ENCODE data around the gene CCNF.

The CCNF gene

DNA sequence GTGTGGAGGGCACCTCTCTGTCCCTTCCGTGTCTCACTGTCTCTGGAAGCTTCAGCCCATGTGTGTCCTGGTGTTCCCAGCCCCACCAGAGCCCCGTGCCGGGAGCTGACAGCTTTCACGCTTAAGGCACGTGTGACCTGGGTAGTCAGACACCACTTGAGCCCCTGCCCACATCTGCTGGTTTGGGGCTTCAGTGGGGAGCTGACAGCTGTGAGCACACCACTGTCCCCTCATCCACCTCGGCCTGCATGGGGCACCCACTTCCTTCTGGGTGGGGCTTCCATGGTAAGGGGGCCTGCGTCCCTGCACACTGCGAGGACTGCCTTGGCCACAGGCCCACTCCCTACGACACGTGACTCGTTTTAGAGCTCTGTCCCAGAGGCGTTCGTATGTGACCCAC is 28.0 kb downstream of the CCNF start:
- DNase-seq (ENCODE audit: low spot score) = no peak

DNA sequence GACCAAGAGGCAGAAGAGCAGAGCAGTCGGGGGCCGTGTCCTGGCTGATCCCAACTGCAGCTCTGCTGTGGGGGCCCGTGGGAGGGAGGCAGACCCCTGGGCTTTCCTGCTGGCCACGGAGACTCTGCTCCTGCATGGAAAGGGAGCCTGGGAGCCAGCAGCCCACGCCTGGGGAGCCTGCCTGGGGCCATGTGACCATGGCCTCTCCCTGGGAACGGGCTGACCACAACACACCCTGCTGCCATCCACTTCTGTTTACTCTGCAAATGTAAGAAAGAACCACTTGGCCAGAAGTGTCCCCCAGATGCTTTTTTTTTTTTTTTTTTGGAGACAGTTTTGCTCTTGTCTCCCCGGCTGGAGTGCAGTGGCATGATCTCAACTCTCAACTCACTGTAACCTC is 28.7 kb downstream of the CCNF start:
- DNase-seq (ENCODE audit: low spot score) = no peak

DNA sequence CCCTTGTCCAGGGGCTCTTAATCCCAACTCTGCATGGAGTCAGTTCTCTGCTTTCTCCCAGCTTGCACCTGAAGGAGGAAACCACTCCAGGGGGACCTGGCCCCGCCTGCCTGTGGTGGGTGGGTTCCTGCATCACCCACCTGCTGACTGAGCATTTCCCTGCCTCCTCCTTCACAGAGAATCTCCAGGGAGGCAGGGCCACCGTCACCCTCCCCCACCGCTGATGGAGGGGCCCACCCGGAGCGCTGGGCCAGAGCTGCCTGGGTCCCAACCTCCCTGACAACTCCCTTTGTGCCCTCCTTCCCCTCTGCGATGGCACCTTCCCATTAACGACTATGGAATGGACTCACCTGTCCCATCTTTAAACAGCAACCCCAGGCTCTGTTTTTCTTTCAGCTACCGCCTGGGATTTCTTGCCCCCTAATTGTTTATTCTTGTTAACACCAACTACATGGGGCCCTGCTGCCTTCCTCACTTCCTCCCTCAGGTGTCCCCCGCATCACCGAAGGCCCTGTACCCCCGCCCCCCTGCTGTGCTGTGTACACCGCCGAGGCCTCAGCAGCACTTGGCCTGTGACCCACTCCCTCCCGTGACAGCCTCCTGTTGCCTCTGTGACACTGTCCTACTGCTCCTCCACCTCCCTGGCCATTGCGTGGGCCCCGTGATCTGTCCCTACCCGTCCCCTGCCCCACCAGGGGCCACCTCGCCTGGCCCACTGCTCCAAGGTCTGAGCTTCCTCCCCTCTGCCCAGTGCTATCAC is 29.8 kb downstream of the CCNF start:
- DNase-seq (ENCODE audit: low spot score) = no peak

DNA sequence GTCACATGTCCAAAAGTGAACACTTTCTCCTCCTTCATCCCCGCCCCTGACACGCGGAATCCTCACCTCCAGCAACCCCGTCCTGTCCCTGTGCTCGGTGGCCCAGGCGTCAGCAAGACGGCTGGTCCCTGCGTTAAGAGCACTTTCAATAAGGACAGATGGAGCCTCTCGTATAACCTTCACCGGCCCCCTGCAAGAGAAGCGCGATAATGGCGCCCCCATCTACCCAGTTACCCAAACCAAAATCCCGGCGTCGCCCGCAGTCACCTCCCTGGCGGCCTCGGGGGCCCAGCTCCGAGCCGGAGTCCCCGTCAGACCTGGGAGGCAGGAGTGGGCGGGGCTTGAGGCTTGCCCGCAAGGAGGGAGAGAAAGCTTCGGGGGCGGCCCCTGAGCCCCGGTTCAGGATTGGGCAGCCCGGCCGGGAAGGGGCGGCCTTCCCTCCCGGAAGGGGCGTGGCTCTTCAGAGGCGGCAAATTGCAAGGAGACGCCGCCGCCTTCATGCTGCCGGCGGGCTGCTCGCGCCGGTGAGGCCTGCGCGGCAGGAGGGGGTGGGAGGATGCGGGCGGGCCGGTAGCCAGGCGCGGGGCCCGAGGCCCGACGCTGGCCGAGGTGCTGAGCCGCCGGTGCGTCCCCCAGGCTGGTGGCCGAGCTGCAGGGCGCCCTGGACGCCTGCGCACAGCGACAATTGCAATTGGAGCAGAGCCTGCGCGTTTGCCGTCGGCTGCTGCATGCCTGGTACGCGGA is 30.6 kb downstream of the CCNF start, which contains the start of gene TEDC2:
Gene TEDC2 (plus strand): TSS at position 463 of the 744 bp plus-strand sequence. CDS start 36 bp downstream, at position 499.
- peak; percentile 97 for DNase-seq (ENCODE audit: low spot score)

DNA sequence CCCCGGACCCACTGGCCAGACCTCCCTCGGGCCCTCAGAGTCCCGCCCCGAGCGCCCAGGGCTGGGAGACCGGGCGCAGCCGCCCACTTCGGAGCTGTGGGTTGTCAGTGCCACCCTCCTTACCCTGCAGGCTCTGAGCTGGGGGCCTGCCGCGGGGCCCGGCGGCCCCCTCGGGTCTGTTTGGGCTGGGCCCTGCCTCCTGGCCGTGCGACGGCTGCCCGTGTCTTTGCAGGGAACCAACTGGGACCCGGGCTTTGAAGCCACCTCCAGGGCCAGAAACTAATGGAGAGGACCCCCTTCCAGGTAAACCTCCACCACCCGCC is 31.1 kb downstream of the CCNF start:
- DNase-seq (ENCODE audit: low spot score) = no peak

DNA sequence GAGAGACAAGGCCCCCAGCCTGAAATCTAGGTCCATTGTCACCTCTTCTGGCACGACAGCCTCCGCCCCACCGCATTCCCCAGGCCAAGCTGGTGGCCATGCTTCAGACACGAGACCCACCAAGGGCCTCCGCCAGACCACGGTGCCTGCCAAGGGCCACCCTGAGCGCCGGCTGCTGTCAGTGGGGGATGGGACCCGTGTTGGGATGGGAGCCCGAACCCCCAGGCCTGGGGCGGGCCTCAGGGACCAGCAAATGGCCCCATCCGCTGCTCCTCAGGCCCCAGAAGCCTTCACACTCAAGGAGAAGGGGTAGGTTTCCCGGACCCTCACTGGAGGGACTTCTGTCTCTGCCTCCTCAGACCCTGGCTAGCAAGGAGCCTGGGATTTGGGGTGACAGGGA is 31.7 kb downstream of the CCNF start:
- DNase-seq (ENCODE audit: low spot score) = no peak

DNA sequence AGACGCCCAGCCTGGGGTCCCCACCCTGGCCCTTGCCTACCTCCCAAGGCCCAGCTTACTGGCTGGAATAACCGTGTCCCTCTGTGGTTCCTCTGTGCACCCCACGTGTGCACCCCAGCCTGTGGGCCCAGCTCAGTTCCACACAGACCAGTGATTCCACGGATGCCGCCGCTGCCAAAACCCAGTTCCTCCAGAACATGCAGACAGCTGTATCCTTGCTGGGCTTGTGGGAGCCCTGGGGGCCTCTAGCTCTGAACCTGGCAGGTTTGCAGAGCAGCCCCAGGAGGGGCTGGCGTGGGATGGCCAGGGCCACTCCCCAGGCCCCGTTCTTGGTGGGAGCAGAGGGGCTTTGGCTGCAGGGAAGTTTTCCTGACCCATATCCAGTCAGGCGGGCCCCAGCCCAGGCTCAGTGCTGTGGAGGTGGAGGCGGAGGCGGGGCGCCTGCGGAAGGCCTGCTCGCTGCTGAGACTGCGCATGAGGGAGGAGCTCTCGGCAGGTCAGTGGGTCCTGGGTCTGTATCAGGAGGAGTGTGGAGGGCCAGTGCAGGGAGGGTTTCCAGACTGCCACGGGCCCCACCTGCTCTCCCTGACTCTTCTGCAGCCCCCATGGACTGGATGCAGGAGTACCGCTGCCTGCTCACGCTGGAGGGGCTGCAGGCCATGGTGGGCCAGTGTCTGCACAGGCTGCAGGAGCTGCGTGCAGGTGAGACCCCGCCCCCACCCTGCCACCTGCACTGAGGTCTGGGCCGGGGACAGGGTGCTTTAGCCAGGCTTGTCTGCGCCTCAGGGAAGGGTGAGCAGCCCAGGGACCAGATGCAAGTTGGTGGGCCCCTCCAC is 33.0 kb downstream of the CCNF start:
- DNase-seq (ENCODE audit: low spot score) = no peak

DNA sequence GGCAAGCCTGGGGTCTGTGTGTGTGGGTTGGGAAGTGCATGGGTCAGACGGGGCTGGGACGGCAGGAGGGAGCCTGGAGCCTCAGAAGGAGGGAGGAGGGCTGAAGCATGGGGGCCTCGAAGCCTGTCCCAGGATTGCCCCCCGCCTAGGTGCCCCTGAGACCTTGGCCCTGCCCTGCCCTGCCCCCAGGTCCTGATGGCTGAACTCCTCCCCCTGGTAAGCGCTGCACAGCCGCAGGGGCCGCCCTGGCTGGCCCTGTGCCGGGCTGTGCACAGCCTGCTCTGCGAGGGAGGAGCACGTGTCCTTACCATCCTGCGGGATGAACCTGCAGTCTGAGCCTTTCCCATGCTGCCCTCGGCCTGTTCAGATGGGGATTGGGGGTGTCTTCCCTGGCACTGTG is 35.1 kb downstream of the CCNF start:
- no peak for DNase-seq (ENCODE audit: low spot score)

DNA sequence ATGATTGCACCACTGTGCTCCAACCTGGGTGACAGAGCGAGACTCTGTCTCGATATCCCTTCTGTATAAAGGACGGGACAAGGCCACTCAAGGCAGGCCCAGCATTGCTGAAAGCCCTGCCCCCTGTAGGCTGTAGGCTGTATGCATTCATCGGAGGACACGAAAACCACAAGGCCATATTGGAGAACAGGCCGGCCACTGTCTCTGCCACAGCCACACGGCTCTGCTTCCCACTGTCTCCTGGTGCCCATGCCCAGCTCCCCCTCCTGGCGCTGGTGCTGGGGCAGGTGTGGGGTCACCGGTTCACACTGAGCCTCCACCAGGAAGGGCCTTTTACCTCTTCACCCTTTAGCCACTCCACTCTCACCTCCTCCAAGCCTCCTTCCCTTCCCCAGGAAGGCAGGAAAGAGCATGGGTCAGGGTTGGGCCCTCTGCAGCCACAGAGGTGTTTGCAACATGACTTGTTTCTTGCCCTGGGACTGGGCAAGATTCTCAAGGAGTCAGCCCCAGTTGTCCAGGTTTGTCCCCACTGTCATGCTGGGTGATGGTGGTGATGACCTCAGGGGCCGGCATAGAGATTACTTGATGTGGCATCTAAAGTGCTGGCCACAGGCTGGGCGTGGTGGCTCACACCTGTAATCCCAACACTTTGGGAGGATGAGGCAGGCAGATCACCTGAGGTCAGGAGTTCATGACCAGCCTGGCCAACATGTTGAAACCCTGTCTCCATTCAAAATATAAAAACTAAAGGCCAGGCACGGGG is 36.6 kb downstream of the CCNF start:
- DNase-seq (ENCODE audit: low spot score) = no peak

DNA sequence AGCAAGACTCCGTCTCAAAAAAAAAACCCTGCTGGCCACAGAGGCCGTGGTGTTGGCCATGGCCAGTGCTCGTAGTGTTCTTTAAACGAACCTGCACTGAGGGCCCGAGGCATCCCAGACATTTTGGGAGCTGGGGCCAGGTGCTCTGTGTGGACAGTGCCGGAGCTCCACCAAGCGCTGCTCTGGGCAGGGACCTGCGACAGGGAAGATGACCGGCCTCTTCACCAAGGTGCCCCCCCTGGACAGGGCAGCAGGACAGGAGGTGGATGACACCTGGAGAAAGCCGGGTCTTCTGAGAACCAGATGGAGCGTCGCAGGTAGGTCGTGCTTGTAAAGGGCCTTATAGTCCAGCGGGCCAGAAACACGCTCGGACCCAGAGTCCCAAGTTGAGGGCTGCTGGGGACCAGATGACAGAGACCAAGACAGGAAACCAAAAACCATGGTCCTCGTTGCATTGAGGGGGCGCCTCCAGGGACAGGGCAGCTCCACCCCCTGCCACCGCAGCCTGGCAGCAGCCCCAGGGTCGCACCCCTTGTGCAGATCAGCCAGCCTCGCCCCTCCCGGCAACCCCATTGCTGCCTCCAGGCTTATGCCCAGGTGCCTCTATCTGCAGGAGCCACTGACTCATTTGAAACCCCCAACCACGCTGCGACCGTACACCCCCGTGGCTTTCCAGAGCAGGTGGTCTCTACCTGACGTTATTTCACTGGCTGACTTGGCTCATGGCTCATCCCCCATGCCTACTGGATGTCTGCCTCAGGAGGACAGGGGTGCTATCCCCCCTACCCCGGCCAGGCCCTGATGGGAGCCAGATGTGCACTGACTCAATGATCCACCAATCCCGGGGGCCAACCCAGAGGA is 37.6 kb downstream of the CCNF start:
- no peak for DNase-seq (ENCODE audit: low spot score)

DNA sequence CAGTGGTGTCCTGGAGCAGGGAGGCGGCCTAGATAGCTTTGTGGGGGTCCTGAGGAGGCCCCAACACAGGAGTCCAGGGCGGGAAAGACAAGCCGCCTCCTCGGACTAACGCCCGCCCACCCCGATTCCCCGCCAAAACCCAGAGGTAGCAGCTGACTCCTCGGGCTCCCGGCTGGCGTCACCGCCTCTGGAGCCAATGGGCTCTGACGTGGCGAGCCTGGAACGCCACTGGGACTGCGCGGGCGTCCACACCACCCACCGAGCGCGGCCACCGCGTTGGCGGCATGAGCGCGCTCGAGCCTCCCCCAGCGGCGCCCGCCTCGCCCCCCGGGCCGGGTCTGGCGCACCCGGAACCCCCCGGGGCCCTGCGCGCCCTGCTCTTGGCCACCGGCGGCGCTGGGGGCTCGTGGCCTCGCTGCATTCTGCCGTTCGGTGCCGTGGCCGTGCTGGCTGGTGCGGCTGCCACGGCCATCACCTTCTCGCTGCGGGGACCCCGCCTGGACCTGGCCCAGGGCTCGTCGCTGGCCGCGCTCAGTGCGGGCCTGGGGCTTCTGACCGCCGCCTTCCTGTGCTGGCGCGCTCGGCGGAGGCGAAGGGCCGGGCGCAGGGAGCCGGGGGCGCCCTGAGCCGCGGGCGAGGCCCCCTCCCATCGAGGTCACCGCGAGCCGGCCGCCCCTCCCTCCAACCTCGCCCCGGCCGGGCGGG is 38.4 kb downstream of the CCNF start:
- DNase-seq (ENCODE audit: low spot score) = peak; percentile 41

DNA sequence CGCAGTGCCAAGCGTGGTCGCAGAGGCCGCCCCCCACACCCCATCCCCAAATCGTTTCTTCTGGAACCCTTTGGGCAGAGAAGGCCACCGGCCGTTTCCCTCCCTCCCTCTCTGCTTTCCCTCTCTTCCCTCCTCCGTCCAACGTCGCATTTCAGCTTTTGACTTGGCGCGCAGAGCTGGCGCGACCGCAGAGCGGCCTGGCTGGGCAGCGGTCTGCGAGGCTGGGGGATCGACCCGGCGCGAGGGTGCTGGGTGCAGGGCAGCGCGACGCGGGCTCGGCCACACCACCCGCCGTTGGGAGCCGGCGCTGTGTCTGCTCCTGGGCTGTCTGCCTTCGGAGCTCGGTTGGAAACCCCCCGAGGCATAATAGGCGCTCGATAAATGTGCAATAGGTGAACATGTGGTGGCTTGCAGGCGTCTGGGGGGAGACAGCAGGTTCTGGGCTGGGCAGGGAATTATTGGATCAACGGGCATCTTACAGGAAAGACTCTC is 39.0 kb downstream of the CCNF start:
- no peak for DNase-seq (ENCODE audit: low spot score)

DNA sequence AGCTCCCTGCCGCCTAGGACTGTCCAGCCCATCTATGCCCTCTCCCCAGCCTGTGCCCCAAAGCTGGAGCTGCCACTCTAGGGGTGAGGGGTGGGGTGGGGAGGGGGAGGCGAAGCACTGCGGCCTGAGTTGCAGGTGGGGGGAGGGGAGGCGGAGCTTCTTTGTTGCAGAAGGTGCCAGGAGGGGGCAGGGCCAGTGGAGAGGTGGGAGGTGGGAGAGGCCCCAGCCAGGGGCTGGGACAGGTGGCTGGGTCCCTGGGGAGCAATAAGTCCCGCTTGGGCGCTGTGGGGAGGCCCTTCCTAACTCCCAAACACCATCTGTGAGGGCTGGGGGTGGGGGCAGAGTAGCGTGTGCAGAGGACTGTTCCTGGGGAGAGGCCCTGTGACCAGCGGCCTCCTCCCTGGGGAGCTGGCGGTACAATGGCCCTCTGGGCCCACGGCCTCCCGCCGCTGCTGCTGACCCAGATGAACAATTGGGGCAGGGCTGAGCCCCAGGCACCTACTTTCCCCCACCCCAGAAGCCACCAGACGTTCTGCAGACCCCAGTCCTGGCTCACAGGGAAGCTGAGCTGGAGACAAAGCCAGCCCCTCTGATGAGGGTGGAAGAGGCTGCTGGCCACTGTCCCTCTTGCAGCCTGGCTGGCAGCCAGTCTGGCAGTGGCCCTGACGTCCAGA is 39.6 kb downstream of the CCNF start:
- no peak for DNase-seq (ENCODE audit: low spot score)

DNA sequence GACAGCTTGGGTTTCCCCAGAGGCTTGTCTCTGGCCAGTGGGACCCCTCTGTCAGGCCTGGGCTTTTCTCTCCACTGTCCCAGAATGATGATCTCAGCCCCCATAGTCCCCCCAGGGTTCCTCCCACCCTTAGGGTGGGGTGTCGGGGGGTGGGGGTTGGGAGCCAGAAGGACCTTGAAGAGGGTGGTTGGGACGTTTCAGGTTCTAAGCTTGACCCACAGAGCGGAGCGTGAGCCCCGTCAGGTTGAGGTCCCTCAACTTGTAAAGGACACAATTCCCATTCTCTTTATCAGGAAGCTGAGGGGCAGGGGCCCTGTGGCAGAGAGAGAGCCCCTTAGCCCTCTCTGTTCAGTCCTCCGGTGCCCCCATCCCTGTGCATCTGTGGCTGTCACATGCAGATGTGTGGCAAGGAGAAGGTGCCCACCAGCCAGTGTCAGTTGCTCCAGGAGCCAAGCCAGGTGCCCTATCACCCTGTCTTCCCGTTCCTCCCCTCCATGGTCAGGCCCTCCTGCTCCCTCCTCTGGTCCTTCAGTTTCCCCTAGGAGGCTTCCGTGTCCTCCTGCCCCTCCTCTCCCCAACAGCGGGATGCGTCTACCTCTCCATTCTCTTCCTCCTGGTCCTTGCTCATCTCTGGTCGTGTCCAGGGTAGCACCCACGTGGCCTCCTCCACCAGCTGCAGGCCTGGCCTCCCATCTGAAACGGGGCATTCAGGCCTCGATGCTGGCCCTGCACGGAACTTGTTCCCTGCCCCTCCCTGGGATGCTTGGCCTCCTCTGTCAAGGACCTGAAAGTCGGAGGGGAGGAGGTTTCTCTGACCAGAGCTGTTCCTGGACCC is 40.4 kb downstream of the CCNF start:
- no peak for DNase-seq (ENCODE audit: low spot score)

DNA sequence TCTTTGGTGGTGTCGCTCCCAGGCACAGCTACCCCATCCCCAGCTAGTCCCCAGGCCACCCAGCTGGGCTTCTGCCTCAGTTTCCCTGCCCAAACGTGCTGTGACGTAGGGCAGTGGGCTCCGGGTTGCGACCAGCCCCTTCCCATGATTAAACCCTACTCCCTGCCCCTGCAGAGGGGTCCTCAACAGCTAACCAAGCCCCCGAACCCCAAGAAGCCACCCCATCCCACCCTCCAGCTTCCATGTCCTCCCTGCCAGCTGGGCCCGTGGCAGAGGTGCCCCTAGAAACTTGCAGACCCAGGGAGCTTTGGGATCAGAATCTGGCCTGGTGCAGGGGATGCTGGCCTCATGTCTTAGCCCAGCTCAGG is 41.0 kb downstream of the CCNF start:
- no peak for DNase-seq (ENCODE audit: low spot score)

DNA sequence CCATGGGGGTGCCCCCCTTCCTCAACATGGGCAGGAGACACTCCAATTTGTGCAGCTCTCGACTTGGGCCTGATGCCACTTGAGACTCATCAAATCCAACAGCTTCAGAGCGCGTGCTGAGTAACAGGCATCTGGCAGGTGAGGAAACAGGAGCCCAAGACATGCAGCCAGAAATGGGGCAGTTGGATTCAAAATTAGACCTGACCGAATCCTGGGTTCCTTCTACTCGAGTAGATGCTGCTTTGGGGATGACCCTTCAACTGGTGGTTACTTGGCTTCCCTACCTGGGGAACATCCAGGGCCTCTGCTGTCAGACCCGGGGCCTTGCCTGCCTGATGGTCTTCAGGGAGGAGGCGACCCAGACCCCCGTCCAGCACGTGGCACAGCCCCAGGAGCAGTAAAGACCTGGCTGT is 41.4 kb downstream of the CCNF start:
- DNase-seq (ENCODE audit: low spot score) = no peak

DNA sequence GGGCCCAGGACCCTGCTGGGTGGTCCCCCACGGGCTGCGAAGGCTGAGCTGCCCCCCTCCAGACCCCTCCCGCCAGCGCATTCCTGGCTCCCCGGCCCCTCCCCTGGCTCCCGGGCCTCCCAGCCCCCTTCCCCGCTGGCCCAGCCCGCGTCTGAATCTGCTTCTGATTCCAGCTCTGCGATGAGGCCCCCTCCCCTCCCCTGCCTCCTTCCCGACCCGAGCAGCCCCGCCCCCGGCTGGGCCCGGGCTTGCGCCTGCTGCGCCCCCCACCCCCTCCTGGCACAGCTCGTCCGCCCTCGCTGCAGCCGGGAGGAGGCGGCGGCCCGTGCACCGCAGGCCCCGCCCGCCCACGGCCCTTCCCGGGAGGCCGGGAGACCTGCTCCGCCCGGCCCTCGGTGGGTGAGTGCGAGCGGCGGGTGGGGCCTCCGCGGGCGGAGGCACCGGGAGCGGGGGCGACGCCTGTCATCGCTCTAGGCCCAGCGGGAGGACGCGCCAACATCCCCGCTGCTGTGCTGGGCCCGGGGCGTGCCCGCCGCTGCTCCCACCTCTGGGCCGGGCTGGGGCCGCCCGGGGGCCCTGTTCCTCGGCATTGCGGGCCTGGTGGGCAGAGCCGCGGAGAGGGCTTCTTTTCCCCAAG is 41.9 kb downstream of the CCNF start, which contains the start of gene NTN3:
Gene NTN3 (plus strand): TSS at position 282 of the 637 bp plus-strand sequence. CDS start 405 bp downstream, outside the sequence.
- no peak for DNase-seq (ENCODE audit: low spot score)

Measured in hematopoietic multipotent progenitor cell treated with erythropoietin and hydrocortisone succinate and interleukin-3 and kit ligand, for 15 days (in vitro differentiated cells).